Measurements from ENCODE around the gene SEMA5A.

The SEMA5A gene

DNA sequence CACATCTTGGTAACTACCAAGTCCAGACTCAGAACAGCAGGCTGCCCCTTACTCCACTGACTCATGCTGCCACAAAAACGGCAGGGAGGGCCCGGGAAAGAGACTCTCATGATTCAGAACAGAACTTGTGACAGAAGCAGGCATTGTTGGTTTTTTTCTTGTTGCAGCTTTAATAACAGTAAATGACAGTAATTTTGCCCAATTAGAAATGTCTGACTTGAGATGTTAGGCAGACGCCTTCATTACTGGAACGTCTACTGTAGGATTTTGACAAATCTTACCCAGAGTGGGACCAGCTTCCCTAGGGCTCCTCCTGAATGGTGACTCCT, 77.9 kb downstream of the SEMA5A start:
- no peak for DNase-seq

- no peak for DNase-seq
These were observed 78.4 kb downstream of the SEMA5A start for GRCh38 chr5:9467199-9468059.

GRCh38 chr5:9466697-9467096, 79.2 kb downstream of the SEMA5A start:
- DNase-seq, result no peak

DNA sequence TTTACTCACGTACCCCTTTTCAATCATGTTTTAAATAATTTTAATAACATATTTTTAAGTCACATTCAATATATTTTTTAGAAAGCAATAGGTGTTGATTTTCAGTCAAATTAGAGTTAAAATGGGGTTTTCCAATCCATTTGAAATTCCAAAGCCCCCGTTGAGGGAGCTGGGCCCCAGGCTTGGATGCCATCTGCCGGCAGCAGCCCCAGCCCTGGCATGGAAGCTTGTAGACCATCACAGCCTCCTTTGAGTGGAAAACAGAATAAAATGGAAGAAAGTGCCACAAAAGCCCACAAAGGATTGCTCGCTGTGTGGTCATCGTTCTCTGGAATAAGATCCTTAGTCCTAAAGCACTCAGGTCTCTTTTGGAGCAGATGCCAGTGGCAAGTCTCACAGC, 81.4 kb downstream of the SEMA5A start:
- no peak for DNase-seq

DNA sequence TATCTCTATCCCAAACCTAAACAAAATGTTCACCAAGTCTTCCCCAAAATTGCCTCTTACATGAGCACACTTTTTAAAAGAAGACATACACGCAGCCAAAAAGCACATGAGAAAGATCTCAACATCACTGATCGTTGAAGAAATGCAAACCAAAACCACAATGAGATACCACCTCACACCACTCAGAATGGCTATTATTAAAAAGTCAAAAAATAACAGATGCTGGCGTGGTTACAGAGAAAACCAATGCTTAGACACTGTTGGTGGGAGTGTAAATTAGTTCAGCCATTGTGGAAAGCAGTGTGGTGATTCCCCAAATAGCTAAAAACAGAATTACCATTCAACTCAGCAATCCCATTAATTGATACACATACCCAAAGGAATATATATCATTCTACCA, 83.8 kb downstream of the SEMA5A start:
- DNase-seq, result no peak

GRCh38 chr5:9460885-9461645, 84.8 kb downstream of the SEMA5A start:
- DNase-seq, result no peak

DNA sequence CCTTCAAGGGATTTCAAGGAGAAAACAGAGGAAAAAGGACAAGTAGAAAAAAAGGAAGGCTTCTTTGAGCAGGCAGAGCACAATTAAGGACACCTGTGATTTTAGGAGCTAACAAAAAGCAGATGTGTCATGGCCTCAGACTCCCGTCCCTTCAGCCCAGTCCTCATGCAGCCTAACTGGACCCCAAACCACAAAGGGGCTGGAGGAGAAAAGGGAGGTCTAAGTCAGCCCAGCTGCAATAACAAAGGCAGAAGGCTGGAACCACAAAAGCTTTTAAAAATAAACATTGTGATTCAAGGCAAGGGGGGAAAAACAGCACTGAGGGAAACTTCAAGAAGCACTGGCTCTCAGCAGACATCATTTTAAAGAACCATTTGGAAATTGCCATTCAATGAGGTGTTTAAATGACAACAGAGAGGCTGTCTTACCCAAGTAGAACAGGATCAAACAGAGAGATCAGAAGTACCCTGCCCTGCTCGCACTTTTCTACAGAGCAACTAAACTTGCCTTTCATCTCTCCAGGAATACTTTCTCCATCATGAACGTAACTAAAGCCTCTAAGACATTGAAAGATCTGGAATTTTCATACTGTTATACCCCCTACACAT, 89.3 kb downstream of the SEMA5A start:
- DNase-seq, result no peak

DNA sequence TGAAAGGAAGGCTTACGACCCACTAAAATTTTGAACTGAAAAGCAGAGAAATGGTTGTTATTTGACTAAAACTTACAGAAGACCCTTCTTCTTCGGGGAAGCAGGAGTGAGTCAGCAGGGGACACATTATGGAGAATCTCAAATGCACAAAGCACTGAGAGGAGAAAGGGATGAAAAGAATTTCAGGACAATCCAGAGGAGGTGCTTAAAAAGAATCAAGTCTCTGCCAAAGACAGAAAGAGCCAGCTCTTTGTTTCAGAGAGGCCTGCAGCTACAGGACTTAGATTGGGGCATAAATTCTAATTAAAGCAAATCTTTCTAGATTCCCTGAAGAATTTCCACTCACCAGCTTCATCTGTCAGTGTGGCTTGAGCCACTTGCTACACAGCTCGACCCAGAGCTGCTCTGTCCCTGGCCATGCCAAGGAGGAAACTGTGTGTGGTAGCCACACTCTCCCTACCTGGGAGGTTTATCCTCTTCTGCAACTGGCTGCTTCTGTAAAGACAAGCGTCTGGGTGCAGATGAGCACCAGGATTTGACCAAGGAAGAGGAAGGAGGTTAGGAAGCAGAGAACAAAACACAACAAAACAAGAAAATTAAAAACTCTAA, 89.9 kb downstream of the SEMA5A start:
- no peak for DNase-seq

GRCh38 chr5:9454491-9454890, 91.4 kb downstream of the SEMA5A start:
- no peak for DNase-seq

DNA sequence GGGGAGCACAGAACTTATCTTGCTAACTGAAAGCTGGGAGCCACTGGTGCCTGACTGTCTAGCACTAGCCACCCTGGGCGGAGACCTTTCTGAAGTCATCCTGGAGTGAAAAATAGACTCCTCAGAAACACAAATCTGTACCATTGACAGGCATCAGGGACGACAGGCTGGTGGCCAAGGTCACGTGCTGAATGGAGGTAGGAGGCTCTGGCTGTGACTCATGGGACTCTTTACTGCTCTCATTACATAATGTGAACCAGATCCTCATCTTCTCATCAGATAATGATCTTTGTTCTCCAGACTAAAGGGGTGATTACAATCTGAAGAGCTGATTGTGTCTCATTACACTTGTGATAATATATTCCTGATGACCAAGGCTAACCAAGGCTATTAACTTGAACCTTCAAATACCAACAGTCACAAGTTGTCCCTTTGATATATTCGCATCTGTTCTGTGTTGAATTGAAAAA, 91.8 kb downstream of the SEMA5A start:
- no peak for DNase-seq

DNA sequence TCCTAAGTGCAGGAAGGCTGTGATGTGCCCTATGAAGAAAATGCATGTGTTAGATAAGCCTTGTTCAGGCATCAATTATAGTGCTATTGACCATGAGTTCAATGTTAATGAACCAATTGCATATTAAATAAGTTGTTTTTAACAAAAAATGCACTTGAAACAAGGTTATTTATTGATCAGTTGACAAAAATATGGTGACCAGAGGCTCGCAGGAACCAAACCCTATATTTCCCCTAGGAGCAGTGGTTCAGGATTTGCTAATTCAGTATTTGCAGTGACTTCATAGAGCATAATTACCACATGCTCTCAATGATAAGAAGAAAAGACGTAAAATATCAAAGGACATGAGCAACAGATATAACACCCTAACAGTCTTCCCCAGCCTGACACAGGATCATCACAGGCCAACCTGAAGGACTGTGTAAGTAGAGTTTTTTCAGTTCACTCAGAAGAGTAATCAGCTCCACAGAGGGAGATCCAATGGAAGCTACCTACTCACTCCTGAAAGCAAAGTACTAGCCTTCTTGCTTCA, 92.3 kb downstream of the SEMA5A start:
- no peak for DNase-seq

- no peak for DNase-seq
These were observed 93.7 kb downstream of the SEMA5A start for GRCh38 chr5:9452181-9452580.

DNA sequence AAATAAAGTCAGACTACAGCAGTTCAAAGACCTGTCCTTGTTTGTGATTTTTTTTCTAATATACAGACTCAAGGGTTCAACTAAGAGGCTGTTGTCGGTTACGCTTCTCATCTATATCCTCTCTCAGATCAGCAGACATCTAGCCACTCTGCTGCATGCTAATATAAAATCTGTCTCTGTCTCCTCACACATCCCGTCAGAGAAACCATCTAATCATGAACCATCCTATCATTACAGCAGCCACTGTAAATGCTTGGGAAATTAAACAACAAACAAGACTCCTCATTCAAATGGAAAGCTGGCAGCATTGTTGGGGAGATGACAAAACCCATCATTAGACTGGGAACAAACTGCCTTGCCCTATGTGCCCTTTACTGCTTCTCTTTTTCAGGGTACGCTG, 94.8 kb downstream of the SEMA5A start:
- DNase-seq, result no peak

DNA sequence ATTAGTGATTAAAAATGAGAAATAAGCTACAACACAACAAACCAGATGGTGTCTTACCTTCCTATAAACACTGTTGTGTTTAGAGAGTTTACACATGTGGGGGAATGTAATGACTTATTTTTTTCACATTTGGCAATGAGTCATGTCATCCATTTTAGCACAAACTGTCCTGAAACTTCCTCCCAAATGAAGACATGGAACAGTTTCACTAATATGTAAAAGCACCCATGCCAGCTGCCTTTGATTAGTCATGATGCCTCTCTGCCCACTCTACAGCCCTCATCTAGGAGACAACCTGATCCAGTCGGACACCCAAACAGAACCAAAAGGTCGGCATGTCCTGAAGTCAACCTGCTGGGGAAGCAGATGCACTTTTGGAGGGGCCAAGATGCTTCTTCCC, 98.2 kb downstream of the SEMA5A start:
- DNase-seq, result no peak

- no peak for DNase-seq
These were observed 100.0 kb downstream of the SEMA5A start for GRCh38 chr5:9445826-9446388.

DNA sequence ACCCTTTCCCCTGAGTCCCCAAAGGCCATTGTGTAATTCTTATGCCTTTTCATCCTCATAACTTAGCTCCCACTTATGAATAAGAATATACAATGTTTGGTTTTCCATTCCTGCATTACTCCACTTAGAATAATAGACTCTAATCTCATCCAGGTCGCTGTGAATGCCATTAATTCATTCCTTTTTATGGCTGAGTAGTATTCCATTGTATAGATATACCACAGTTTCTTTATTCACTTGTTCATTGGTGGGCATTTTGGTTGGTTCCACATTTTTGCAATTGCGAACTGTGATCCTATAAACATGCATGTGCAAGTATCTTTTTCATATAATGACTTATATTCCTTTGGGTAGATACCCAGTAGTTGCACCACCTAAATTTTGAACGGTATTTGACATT, 101.5 kb downstream of the SEMA5A start:
- no peak for DNase-seq

GRCh38 chr5:9441610-9442009, 104.3 kb downstream of the SEMA5A start:
- DNase-seq, result no peak

DNA sequence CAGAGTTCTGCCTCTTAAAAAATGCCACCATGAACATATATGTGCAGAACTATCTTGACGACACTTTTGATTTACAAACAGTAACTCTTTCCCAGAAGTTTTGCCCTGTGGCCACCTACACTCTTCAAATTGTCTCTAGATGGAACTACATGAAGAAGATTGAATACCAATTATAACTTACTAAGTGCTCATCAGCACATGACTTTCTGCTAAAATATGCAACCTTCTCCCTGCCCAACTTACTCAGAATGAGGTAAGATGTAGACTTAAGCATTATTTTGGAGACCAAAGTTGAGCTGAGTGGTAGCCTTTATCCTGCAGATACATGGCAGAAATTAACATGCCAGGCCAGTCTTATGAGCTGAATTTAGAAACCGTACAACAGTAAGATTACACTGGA, 105.4 kb downstream of the SEMA5A start:
- no peak for DNase-seq

DNA sequence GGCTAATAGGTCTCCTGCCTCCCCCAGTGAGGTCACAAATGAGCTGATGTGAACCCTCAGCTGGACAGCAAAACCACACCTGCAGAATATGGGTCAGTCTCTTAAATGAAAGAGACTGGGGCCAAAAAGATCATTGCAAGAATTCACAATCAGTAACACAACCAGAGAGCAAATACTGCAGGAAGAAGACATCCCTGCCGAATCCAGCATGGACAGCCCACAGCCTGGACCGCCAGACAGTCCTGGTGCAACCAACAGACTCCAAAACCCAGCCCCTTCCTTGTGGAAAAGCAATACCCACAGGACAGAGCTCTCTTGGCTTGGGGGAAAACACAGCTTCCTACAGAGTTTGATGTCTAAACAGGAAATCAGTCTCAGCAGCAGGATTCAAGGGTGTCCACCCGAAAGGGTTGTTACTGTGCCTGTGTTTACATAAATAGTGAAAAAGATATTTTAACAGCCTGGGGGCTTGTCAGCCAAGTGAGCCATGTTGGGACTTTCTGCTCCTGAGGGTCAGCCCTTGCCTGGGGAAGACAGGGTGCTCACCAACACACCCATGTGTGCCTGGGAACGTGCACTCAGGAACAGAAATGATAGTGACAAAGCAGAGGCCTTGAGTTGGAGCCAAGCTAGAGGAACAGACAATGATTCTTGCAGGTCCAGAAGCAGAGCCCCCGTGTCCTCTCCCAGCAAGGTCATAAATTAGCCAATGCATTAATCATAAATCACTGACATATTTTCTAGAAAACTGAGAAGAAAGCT, 106.2 kb downstream of the SEMA5A start:
- no peak for DNase-seq

- no peak for DNase-seq
These were observed 107.1 kb downstream of the SEMA5A start for GRCh38 chr5:9438596-9439354.

DNA sequence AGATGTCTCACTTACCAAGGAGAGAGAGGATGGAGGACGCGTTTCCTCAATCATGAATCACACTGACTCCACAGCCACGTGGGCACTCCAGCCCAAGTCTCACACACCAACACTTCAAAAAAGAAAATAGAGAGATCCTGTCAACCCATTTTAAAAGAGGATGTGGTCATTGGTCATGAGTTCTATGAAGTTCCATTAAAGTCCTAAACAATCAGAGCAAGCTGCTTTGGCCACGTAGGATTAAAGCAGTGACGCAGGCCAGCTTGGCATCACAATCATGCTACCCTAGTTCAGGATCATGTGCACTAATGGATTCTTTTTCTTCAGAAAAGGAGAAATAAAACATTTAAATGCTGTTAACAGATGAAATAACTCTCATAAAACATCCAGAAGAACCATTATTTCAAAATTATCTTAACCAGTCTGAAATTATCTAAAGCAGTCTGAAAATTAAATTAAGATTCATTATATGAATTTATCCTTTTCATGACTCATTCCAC, 108.1 kb downstream of the SEMA5A start:
- DNase-seq, result no peak

Data from bone marrow (tissue), 2 donors.